Activated CD8-positive, alpha-beta memory T cell treated with anti-CD3 and anti-CD28 coated beads for 48 hours (primary cell): ENCODE data around the gene NEURL1.

Source experiments
- DNase-seq, 3 experiments: peaks; one replicate each; pipeline ENCODE4 v3.0.0-alpha.2; 2020; ENCODE audit warnings: low read depth in 2 of 3, low spot score in 2 of 3

The NEURL1 gene

GRCh38 chr10:103582331-103583123 lies 89.0 kb downstream of the NEURL1 start:
- no peak for DNase-seq

GRCh38 chr10:103583871-103584215 lies 90.3 kb downstream of the NEURL1 start:
- no peak for DNase-seq

- DNase-seq: peak; percentile 10 to 22 (median 16)
Observed at GRCh38 chr10:103584216-103585010, 90.9 kb downstream of the NEURL1 start.

GRCh38 chr10:103585011-103585405 lies 91.5 kb downstream of the NEURL1 start:
- no peak for DNase-seq

- no peak for DNase-seq
Observed at GRCh38 chr10:103587073-103587472, 93.6 kb downstream of the NEURL1 start.

GRCh38 chr10:103589074-103589630 lies 95.6 kb downstream of the NEURL1 start:
- DNase-seq: no peak

GRCh38 chr10:103590060-103590459 lies 96.6 kb downstream of the NEURL1 start:
- no peak for DNase-seq

GRCh38 chr10:103590744-103591291 lies 97.3 kb downstream of the NEURL1 start:
- no peak for DNase-seq

- DNase-seq: peak in 2 of 3 experiments; percentile 16 to 26
Observed at GRCh38 chr10:103592186-103593021, 98.9 kb downstream of the NEURL1 start.

GRCh38 chr10:103593022-103593570 lies 99.6 kb downstream of the NEURL1 start:
- no peak for DNase-seq

- DNase-seq: no peak
Observed at GRCh38 chr10:103595933-103596726, 102.6 kb downstream of the NEURL1 start.

- DNase-seq: no peak
Observed at GRCh38 chr10:103597003-103597402, 103.5 kb downstream of the NEURL1 start.

- DNase-seq: no peak
Observed at GRCh38 chr10:103598654-103599115, 105.2 kb downstream of the NEURL1 start.

- DNase-seq: no peak
Observed at GRCh38 chr10:103599211-103599610, 105.7 kb downstream of the NEURL1 start.

GRCh38 chr10:103599907-103600306 lies 106.4 kb downstream of the NEURL1 start:
- no peak for DNase-seq

GRCh38 chr10:103600325-103600724 lies 106.8 kb downstream of the NEURL1 start:
- no peak for DNase-seq

GRCh38 chr10:103600956-103601569 lies 107.6 kb downstream of the NEURL1 start:
- no peak for DNase-seq

GRCh38 chr10:103602028-103602851 lies 108.7 kb downstream of the NEURL1 start:
- DNase-seq: no peak

GRCh38 chr10:103602852-103603155 lies 109.3 kb downstream of the NEURL1 start:
- DNase-seq: no peak
